ENCODE results near the gene DBR1.

The DBR1 gene

GRCh38 chr3:138174421-138175131, at the start of gene DBR1:
Gene DBR1, minus strand, starts transcription at chr3:138174921. Its CDS starts 126 bp downstream, at chr3:138174795.
- peak within 1 kb of the TSS; percentile 86 for H3K4me3 ChIP-seq (ENCODE audit: insufficient read length, low read depth)
- peaks cover 36% of the 10 kb centered on the region for H3K36me3 ChIP-seq (ENCODE audit: insufficient read depth, insufficient read length, low read length)
- H3K9ac ChIP-seq (ENCODE audit: insufficient read length, low read depth), result peak within 1 kb of the TSS; percentile 98
- DNase-seq (ENCODE audit: low read depth, low spot score), result peak; percentile 58
- H3K4me1 ChIP-seq (ENCODE audit: insufficient read depth, insufficient read length), result no peaks in the 10 kb centered on the region
- H3K27me3 ChIP-seq (ENCODE audit: insufficient read depth, insufficient read length), result no peaks in the 10 kb centered on the region
- no peaks in the 10 kb centered on the region for H3K9me3 ChIP-seq (ENCODE audit: insufficient read depth, low read length)
- no peak for TF ChIP-seq SUZ12 (IDR thresholded peaks at IDR 0.05; ENCODE audit: extremely low read depth, insufficient read depth, insufficient read length)
- no peak for TF ChIP-seq ZNF274 (IDR thresholded peaks at IDR 0.05; ENCODE audit: low read depth, low read length)
- no peak for TF ChIP-seq YY1 (IDR thresholded peaks at IDR 0.05; ENCODE audit: insufficient read depth, insufficient read length)

DNA sequence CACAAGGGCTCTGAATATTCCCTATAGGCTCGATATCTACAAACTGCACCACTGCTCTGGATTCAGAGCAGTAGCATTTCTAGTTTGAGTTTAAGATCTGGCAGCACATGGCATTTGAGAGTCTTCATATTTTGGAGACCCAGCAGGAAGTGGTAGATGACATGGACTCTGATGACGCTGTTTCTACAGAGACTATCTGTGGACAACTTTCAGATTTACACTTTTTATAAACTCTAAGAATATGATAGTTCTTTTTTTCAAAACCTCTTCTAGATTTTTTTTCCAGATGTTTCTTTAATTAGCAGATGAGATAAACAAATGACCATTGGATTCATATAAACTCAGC, 48.2 kb upstream of the DBR1 start:
- H3K9me3 ChIP-seq (ENCODE audit: insufficient read depth, low read length), result no peaks in the 10 kb centered on the region
- no peak overlapping the region for H3K9ac ChIP-seq (ENCODE audit: insufficient read length, low read depth)
- H3K27me3 ChIP-seq (ENCODE audit: insufficient read depth, insufficient read length), result no peaks in the 10 kb centered on the region
- no peaks in the 10 kb centered on the region for H3K4me1 ChIP-seq (ENCODE audit: insufficient read depth, insufficient read length)
- no peak overlapping the region for H3K4me3 ChIP-seq (ENCODE audit: insufficient read length, low read depth)
- peaks cover 39% of the 10 kb centered on the region for H3K36me3 ChIP-seq (ENCODE audit: insufficient read depth, insufficient read length, low read length)
- no peak for DNase-seq (ENCODE audit: low read depth, low spot score)
- TF ChIP-seq YY1 (IDR thresholded peaks at IDR 0.05; ENCODE audit: insufficient read depth, insufficient read length) (no peak), ZNF274 (IDR thresholded peaks at IDR 0.05; ENCODE audit: low read depth, low read length) (no peak), SUZ12 (IDR thresholded peaks at IDR 0.05; ENCODE audit: extremely low read depth, insufficient read depth, insufficient read length) (no peak)

DNA sequence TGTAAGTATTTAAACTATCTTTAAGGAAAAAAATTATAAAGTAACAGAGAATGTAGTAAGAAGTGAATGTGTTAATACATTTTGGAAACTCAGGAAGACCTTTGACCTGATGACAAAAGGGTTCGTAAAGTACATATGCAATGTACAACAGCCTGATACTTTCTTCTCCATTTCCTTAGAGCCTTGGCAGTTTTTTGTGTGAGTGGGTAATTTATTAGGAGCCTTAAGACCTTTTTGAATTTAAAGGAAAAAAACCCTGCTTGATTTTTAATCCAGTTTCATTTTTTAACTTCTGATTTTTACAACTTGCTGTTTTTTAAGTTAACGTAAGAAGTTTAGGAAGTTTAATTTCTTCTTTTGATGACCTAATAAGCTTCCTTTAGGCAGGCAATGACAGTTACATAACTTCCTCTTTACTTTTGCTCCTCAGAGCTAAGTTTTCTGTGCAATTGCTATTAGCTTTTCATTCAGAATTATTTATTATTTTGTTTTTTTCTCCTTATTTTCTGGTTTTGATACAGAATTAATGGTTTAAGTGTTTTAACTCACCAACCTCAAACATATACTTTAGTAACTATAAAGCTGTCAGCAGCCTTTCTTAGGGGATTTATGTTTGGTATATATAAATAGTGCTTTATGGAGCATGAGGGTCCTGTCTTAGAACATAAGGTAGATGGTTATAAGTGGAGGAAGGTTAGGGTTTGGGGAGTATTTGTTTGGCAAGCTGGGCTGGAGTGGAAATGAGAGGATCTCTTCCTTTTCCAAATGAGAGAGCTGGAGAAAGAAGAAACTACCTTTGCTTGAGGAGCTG, 47.6 kb upstream of the DBR1 start:
- Histone ChIP-seq H3K36me3 (ENCODE audit: insufficient read depth, insufficient read length, low read length) (peaks cover 39% of the 10 kb centered on the region), H3K4me3 (ENCODE audit: insufficient read length, low read depth) (no peak overlapping the region)

DNA sequence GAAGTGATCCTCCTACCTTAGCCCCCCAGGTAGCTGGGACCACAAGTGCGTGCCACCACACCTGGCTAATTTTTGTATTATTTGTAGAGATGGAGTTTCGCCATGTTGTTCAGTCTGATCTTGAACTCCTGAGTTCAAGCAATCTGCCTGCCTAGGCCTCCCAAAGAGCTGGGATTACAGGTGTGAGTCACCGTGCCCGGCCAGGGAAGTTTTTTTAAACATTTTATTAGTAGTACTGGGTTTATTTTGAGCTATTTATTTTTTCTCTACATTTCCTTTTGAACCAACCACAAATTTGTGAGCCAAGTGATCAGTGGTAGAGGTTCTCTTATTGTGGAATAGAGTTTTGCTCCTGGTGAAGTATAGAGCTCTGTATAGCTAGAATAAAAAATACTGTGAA, 46.1 kb upstream of the DBR1 start:
- TF ChIP-seq YY1 (IDR thresholded peaks at IDR 0.05; ENCODE audit: insufficient read depth, insufficient read length) (no peak), SUZ12 (IDR thresholded peaks at IDR 0.05; ENCODE audit: extremely low read depth, insufficient read depth, insufficient read length) (no peak), ZNF274 (IDR thresholded peaks at IDR 0.05; ENCODE audit: low read depth, low read length) (no peak)
- Histone ChIP-seq H3K27me3 (ENCODE audit: insufficient read depth, insufficient read length) (no peaks in the 10 kb centered on the region), H3K4me3 (ENCODE audit: insufficient read length, low read depth) (no peak overlapping the region), H3K4me1 (ENCODE audit: insufficient read depth, insufficient read length) (no peaks in the 10 kb centered on the region), H3K36me3 (ENCODE audit: insufficient read depth, insufficient read length, low read length) (peaks cover 35% of the 10 kb centered on the region), H3K9me3 (ENCODE audit: insufficient read depth, low read length) (no peaks in the 10 kb centered on the region), H3K9ac (ENCODE audit: insufficient read length, low read depth) (no peak overlapping the region)
- no peak for DNase-seq (ENCODE audit: low read depth, low spot score)

More for the DNA sequence above, 47.6 kb upstream of the DBR1 start:
- no peaks in the 10 kb centered on the region for H3K27me3 ChIP-seq (ENCODE audit: insufficient read depth, insufficient read length)
- H3K9ac ChIP-seq (ENCODE audit: insufficient read length, low read depth), result no peak overlapping the region
- TF ChIP-seq ZNF274 (IDR thresholded peaks at IDR 0.05; ENCODE audit: low read depth, low read length) (no peak), SUZ12 (IDR thresholded peaks at IDR 0.05; ENCODE audit: extremely low read depth, insufficient read depth, insufficient read length) (no peak), YY1 (IDR thresholded peaks at IDR 0.05; ENCODE audit: insufficient read depth, insufficient read length) (no peak)
- H3K4me1 ChIP-seq (ENCODE audit: insufficient read depth, insufficient read length), result no peaks in the 10 kb centered on the region
- H3K9me3 ChIP-seq (ENCODE audit: insufficient read depth, low read length), result no peaks in the 10 kb centered on the region
- no peak for DNase-seq (ENCODE audit: low read depth, low spot score)

- no peak for DNase-seq (ENCODE audit: low read depth, low spot score)
- Histone ChIP-seq H3K27me3 (ENCODE audit: insufficient read depth, insufficient read length) (no peaks in the 10 kb centered on the region), H3K4me1 (ENCODE audit: insufficient read depth, insufficient read length) (no peaks in the 10 kb centered on the region), H3K36me3 (ENCODE audit: insufficient read depth, insufficient read length, low read length) (peaks cover 30% of the 10 kb centered on the region), H3K4me3 (ENCODE audit: insufficient read length, low read depth) (no peak overlapping the region), H3K9me3 (ENCODE audit: insufficient read depth, low read length) (no peaks in the 10 kb centered on the region), H3K9ac (ENCODE audit: insufficient read length, low read depth) (no peak overlapping the region)
- TF ChIP-seq YY1 (IDR thresholded peaks at IDR 0.05; ENCODE audit: insufficient read depth, insufficient read length) (no peak), SUZ12 (IDR thresholded peaks at IDR 0.05; ENCODE audit: extremely low read depth, insufficient read depth, insufficient read length) (no peak), ZNF274 (IDR thresholded peaks at IDR 0.05; ENCODE audit: low read depth, low read length) (no peak)
Observed at GRCh38 chr3:138220242-138220641, 45.5 kb upstream of the DBR1 start.

DNA sequence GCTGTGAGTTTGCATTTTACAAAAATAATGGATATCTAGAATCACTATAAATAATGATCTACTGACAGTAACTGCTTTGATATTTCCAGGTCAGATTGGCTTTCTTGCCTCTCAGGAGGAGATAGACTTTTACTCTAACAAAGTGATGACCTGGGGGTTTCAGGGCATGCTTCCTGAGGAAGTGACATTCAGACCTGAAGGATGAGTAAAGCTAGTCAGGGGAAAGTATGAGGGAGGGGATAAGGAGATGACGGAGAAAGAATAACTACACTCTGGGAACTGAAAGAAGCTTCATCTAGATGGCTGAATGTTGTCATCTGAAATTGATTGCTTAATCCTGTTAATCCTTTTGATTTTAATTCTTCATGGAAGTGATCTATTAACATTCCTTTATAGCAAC, 44.5 kb upstream of the DBR1 start:
- no peaks in the 10 kb centered on the region for H3K4me1 ChIP-seq (ENCODE audit: insufficient read depth, insufficient read length)
- no peaks in the 10 kb centered on the region for H3K9me3 ChIP-seq (ENCODE audit: insufficient read depth, low read length)
- TF ChIP-seq SUZ12 (IDR thresholded peaks at IDR 0.05; ENCODE audit: extremely low read depth, insufficient read depth, insufficient read length) (no peak), ZNF274 (IDR thresholded peaks at IDR 0.05; ENCODE audit: low read depth, low read length) (no peak), YY1 (IDR thresholded peaks at IDR 0.05; ENCODE audit: insufficient read depth, insufficient read length) (no peak)
- DNase-seq (ENCODE audit: low read depth, low spot score), result no peak
- H3K9ac ChIP-seq (ENCODE audit: insufficient read length, low read depth), result no peak overlapping the region
- H3K4me3 ChIP-seq (ENCODE audit: insufficient read length, low read depth), result no peak overlapping the region
- H3K36me3 ChIP-seq (ENCODE audit: insufficient read depth, insufficient read length, low read length), result peaks cover 20% of the 10 kb centered on the region
- H3K27me3 ChIP-seq (ENCODE audit: insufficient read depth, insufficient read length), result no peaks in the 10 kb centered on the region

GRCh38 chr3:138213398-138214085, 38.8 kb upstream of the DBR1 start:
- TF ChIP-seq ZNF274 (IDR thresholded peaks at IDR 0.05; ENCODE audit: low read depth, low read length) (no peak), SUZ12 (IDR thresholded peaks at IDR 0.05; ENCODE audit: extremely low read depth, insufficient read depth, insufficient read length) (no peak), YY1 (IDR thresholded peaks at IDR 0.05; ENCODE audit: insufficient read depth, insufficient read length) (no peak)

More at GRCh38 chr3:138213398-138214085, 38.8 kb upstream of the DBR1 start:
- Histone ChIP-seq H3K9ac (ENCODE audit: insufficient read length, low read depth) (no peak overlapping the region), H3K27me3 (ENCODE audit: insufficient read depth, insufficient read length) (no peaks in the 10 kb centered on the region), H3K4me3 (ENCODE audit: insufficient read length, low read depth) (no peak overlapping the region), H3K36me3 (ENCODE audit: insufficient read depth, insufficient read length, low read length) (peaks cover 10% of the 10 kb centered on the region), H3K9me3 (ENCODE audit: insufficient read depth, low read length) (no peaks in the 10 kb centered on the region), H3K4me1 (ENCODE audit: insufficient read depth, insufficient read length) (no peaks in the 10 kb centered on the region)
- DNase-seq (ENCODE audit: low read depth, low spot score), result no peak
